HepG2 (cell line): ENCODE data around the gene PSMB10. TPM values are rescaled to one million over a fixed set of nuclear protein-coding genes. Genes with fewer than 3 reads are reported as not detected.

ENCODE experiments used
- ARNTL ChIP-seq: sonication (generic); formaldehyde crosslinking; IDR thresholded peaks from 2 replicates; pipeline ENCODE4 v1.4.0; 2020; ENCODE audit warnings: mild to moderate bottlenecking, missing genetic modification reagents
- GABPB1 ChIP-seq: IDR thresholded peaks from 2 replicates; pipeline ENCODE4 v1.6.1; 2016; ENCODE audit warnings: mild to moderate bottlenecking, missing genetic modification reagents, moderate library complexity, missing compliant biosample characterization
- HOXA9 ChIP-seq: sonication (generic); formaldehyde crosslinking; IDR thresholded peaks from 2 replicates; pipeline ENCODE4 v1.8.1; 2022; ENCODE audit warnings: missing genetic modification reagents, mild to moderate bottlenecking, moderate library complexity, borderline replicate concordance
- KLF6 ChIP-seq: IDR thresholded peaks from 2 replicates; pipeline ENCODE4 v1.8.0; 2016; ENCODE audit warnings: missing biosample characterization, missing genetic modification reagents
- NFAT5 ChIP-seq: sonication (generic); formaldehyde crosslinking; IDR thresholded peaks from 2 replicates; pipeline ENCODE4 v1.4.0; 2020; ENCODE audit warnings: missing genetic modification reagents
- SAFB2 ChIP-seq: sonication (generic); formaldehyde crosslinking; IDR thresholded peaks from 2 replicates; pipeline ENCODE4 v1.5.1; 2020; ENCODE audit warnings: missing genetic modification reagents, low read depth, mild to moderate bottlenecking, borderline replicate concordance
- SMAD1 ChIP-seq: sonication (generic); formaldehyde crosslinking; IDR thresholded peaks from 2 replicates; pipeline ENCODE4 v1.4.0; 2020; ENCODE audit warnings: missing genetic modification reagents, low read depth, mild to moderate bottlenecking, borderline replicate concordance
- ZBTB26 ChIP-seq: IDR thresholded peaks from 2 replicates; pipeline ENCODE4 v1.6.1; 2016; ENCODE audit warnings: missing compliant biosample characterization, missing genetic modification reagents, borderline replicate concordance
- ZC3H4 ChIP-seq: sonication (generic); formaldehyde crosslinking; IDR thresholded peaks from 2 replicates; pipeline ENCODE4 v1.4.0; 2020; ENCODE audit warnings: missing genetic modification reagents, borderline replicate concordance
- ZNF121 ChIP-seq: sonication (generic); formaldehyde crosslinking; IDR thresholded peaks from 2 replicates; pipeline ENCODE4 v1.5.0; 2020; ENCODE audit warnings: mild to moderate bottlenecking, missing genetic modification reagents
- ZNF124 ChIP-seq: sonication (generic); formaldehyde crosslinking; IDR thresholded peaks from 2 replicates; pipeline ENCODE4 v1.4.0; 2020; ENCODE audit warnings: missing genetic modification reagents
- ZNF264 ChIP-seq: sonication (generic); formaldehyde crosslinking; IDR thresholded peaks from 2 replicates; pipeline ENCODE4 v1.4.0; 2020; ENCODE audit warnings: missing genetic modification reagents
- polyA plus RNA-seq, 8 experiments: library from polyadenylated mRNA; depleted of rRNA in 3 of 8; stranded (reverse) in 7 of 8; unstranded in 1 of 8; fragments of >200 nt; fragmentation: Illumina TruSeq in 4 of 8; extraction: Trizol in 4 of 8; gene quantifications; 2 replicates each; pipeline versions ENCODE4 v1.2.1 to v1.2.3, GENCODE V29; 2011 to 2016; ENCODE audit warnings: low read depth in 4 of 8, missing spikeins in 1 of 8, mixed read lengths in 1 of 8; ENCODE audit not compliant: insufficient read depth in 1 of 8
- total RNA-seq, 5 experiments: library from RNA; depleted of rRNA; stranded (reverse); fragments of >200 nt; fragmentation: Illumina TruSeq; extraction: Trizol; gene quantifications; 2 replicates each; pipeline ENCODE4 v1.2.3, GENCODE V29; 2016; ENCODE audit warnings: low read depth in 1 of 5
- TF ChIP-seq, protein P1 (sequence below): sonication (generic); formaldehyde crosslinking; IDR thresholded peaks from 2 replicates; pipeline ENCODE4 v1.4.0; 2020; ENCODE audit warnings: mild to moderate bottlenecking, missing genetic modification reagents
- TF ChIP-seq, protein P2 (sequence below): sonication (generic); formaldehyde crosslinking; IDR thresholded peaks from 2 replicates; pipeline ENCODE4 v1.4.0; 2020; ENCODE audit warnings: missing genetic modification reagents
- TF ChIP-seq, protein P3 (sequence below): sonication (generic); formaldehyde crosslinking; IDR thresholded peaks from 2 replicates; pipeline ENCODE4 v1.5.1; 2020; ENCODE audit warnings: mild to moderate bottlenecking, missing genetic modification reagents
- TF ChIP-seq, protein P4 (sequence below): sonication (generic); formaldehyde crosslinking; IDR thresholded peaks from 2 replicates; pipeline ENCODE4 v1.4.0; 2020; ENCODE audit warnings: missing genetic modification reagents

The PSMB10 gene
- total and polyA plus RNA-seq, 2 of the 13 experiments (the other 11 are each of a cell fraction or from before 2014, with no cell fraction given), result 12.7 to 65.9 TPM

GRCh38 chr16:67936124-67936879, at the start of gene PSMB10 (continued):
- TF ChIP-seq NFAT5 (CRISPR knock-in tag), result peak; percentile 34; the same call in 1 of the 2 replicates
- TF ChIP-seq SMAD1 (CRISPR knock-in tag), result peak; percentile 54; the same call in 1 of the 2 replicates
- TF ChIP-seq ZNF124 (CRISPR knock-in tag), result 0 out of 2 replicates have a peak, but pooled peaks have one; percentile 14
- TF ChIP-seq ZBTB26 (CRISPR knock-in tag), result no peak
- TF ChIP-seq ZC3H4 (CRISPR knock-in tag), result no peak
- TF ChIP-seq ZNF121 (CRISPR knock-in tag), result peak; percentile 13; the same call in 1 of the 2 replicates
- no peak for TF ChIP-seq GABPB1
- TF ChIP-seq, protein P1, sequence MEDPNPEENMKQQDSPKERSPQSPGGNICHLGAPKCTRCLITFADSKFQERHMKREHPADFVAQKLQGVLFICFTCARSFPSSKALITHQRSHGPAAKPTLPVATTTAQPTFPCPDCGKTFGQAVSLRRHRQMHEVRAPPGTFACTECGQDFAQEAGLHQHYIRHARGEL (CRISPR knock-in tag), result 0 out of 2 replicates have a peak, but pooled peaks have one; percentile 20
- peak; percentile 69 for TF ChIP-seq SAFB2 (CRISPR knock-in tag)
- no peak for TF ChIP-seq ARNTL (CRISPR knock-in tag)
- TF ChIP-seq, protein P2, sequence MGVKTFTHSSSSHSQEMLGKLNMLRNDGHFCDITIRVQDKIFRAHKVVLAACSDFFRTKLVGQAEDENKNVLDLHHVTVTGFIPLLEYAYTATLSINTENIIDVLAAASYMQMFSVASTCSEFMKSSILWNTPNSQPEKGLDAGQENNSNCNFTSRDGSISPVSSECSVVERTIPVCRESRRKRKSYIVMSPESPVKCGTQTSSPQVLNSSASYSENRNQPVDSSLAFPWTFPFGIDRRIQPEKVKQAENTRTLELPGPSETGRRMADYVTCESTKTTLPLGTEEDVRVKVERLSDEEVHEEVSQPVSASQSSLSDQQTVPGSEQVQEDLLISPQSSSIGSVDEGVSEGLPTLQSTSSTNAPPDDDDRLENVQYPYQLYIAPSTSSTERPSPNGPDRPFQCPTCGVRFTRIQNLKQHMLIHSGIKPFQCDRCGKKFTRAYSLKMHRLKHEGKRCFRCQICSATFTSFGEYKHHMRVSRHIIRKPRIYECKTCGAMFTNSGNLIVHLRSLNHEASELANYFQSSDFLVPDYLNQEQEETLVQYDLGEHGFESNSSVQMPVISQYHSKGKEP (CRISPR knock-in tag), result no peak
- TF ChIP-seq, protein P3, sequence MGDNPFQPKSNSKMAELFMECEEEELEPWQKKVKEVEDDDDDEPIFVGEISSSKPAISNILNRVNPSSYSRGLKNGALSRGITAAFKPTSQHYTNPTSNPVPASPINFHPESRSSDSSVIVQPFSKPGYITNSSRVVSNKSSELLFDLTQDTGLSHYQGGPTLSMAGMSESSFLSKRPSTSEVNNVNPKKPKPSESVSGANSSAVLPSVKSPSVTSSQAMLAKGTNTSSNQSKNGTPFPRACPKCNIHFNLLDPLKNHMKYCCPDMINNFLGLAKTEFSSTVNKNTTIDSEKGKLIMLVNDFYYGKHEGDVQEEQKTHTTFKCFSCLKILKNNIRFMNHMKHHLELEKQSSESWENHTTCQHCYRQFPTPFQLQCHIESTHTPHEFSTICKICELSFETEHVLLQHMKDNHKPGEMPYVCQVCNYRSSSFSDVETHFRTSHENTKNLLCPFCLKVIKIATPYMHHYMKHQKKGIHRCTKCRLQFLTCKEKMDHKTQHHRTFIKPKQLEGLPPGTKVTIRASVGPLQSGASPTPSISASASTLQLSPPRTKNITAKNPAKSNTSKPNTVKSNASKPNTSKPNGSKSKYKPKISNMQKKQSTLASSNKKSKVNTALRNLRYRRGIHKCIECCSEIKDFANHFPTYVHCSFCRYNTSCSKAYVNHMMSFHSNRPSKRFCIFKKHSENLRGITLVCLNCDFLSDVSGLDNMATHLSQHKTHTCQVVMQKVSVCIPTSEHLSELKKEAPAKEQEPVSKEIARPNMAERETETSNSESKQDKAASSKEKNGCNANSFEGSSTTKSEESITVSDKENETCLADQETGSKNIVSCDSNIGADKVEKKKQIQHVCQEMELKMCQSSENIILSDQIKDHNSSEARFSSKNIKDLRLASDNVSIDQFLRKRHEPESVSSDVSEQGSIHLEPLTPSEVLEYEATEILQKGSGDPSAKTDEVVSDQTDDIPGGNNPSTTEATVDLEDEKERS (CRISPR knock-in tag), result no peak
- TF ChIP-seq HOXA9 (CRISPR knock-in tag), result peak; percentile 83; the same call in 1 of the 2 replicates
- no peak for TF ChIP-seq KLF6
- no peak for TF ChIP-seq ZNF264 (CRISPR knock-in tag)
- TF ChIP-seq, protein P4, sequence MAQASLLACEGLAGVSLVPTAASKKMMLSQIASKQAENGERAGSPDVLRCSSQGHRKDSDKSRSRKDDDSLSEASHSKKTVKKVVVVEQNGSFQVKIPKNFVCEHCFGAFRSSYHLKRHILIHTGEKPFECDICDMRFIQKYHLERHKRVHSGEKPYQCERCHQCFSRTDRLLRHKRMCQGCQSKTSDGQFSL (CRISPR knock-in tag), result 0 out of 2 replicates have a peak, but pooled peaks have one; percentile 13
